Endothelial cell of hepatic sinusoid (primary cell): ENCODE data around the gene DCTD.
"Not testable (repeated sequence)": the region's sequence is repeated elsewhere in the genome, so short reads cannot be mapped to it uniquely, and the experiment has no call there.

Source experiments
- in situ Hi-C: cut with HindIII; loops from 2 replicates; pipeline ENCODE4 v1.10.0; 2017; ENCODE audit warnings: low sequenced_read_pairs

DCTD gene

GRCh38 chr4:182922501-182923284, 5.5 kb upstream of the DCTD start:
- in situ Hi-C loops, result no loop called here

GRCh38 chr4:182921608-182922007, 4.4 kb upstream of the DCTD start:
- in situ Hi-C loops, result no loop called here

GRCh38 chr4:182920676-182921075, 3.5 kb upstream of the DCTD start:
- in situ Hi-C loops, result no loop called here

GRCh38 chr4:182918791-182919302, 1.7 kb upstream of the DCTD start:
- in situ Hi-C loops, result no loop called here

GRCh38 chr4:182918044-182918607, 940 bp upstream of the DCTD start:
- in situ Hi-C loops, result no loop called here

- in situ Hi-C loops, result no loop called here
Measured at GRCh38 chr4:182916483-182917181, 554 bp downstream of the DCTD start.

GRCh38 chr4:182914357-182914756, 2.8 kb downstream of the DCTD start:
- in situ Hi-C loops, result no loop called here

GRCh38 chr4:182913621-182914020, 3.6 kb downstream of the DCTD start:
- in situ Hi-C loops, result no loop called here

- in situ Hi-C loops, result no loop called here
Measured at GRCh38 chr4:182913036-182913435, 4.2 kb downstream of the DCTD start.

GRCh38 chr4:182908124-182908523, 9.1 kb downstream of the DCTD start:
- in situ Hi-C loops, result no loop called here

GRCh38 chr4:182907396-182907795, 9.8 kb downstream of the DCTD start:
- in situ Hi-C loops, result no loop called here

- in situ Hi-C loops, result no loop called here
Measured at GRCh38 chr4:182906786-182907185, 10.4 kb downstream of the DCTD start.

- in situ Hi-C loops, result no loop called here
Measured at GRCh38 chr4:182905038-182905437, 12.1 kb downstream of the DCTD start.

- in situ Hi-C loops, result no loop called here
Measured at GRCh38 chr4:182904211-182904761, 12.9 kb downstream of the DCTD start.

- in situ Hi-C loops, result no loop called here
Measured at GRCh38 chr4:182903013-182903412, 14.2 kb downstream of the DCTD start.

GRCh38 chr4:182901337-182901736, 15.8 kb downstream of the DCTD start:
- in situ Hi-C loops, result no loop called here

GRCh38 chr4:182900021-182900420, 17.2 kb downstream of the DCTD start:
- in situ Hi-C loops, result not testable (repeated sequence)

GRCh38 chr4:182898479-182898799, 18.7 kb downstream of the DCTD start:
- in situ Hi-C loops, result no loop called here

- in situ Hi-C loops, result no loop called here
Measured at GRCh38 chr4:182897601-182898478, 19.3 kb downstream of the DCTD start.

GRCh38 chr4:182896421-182896820, 20.8 kb downstream of the DCTD start:
- in situ Hi-C loops, result no loop called here
